OCI-LY3 (cell line): ENCODE results near the gene FOXS1.

Experiments
- H2AFZ ChIP-seq: fragments of 200-600, 300-600 bp; shearing (Covaris generic); 2 replicates; pipeline ENCODE4 v1.6.0; 2014; ENCODE audit warnings: antibody characterized with exemption, low read depth, low read length
- H3K27ac ChIP-seq: fragments of 200-600, 300-600 bp; sonication (generic); 2 replicates; pipeline ENCODE4 v1.5.1; 2014; ENCODE audit warnings: mild to moderate bottlenecking, low read length, moderate library complexity, mixed read lengths
- H3K27me3 ChIP-seq: fragments of 200-600, 300-600 bp; sonication (generic); 2 replicates; pipeline ENCODE4 v1.6.1; 2014; ENCODE audit warnings: low read depth, low read length, mixed read lengths
- H3K36me3 ChIP-seq: fragments of 200-600, 300-600 bp; sonication (generic); replicated peaks from 2 replicates; pipeline ENCODE3; 2014; ENCODE audit warnings: low read depth, low read length, mixed read lengths
- H3K4me1 ChIP-seq: fragments of 300-600, 200-600 bp; sonication (generic); 2 replicates; pipeline ENCODE4 v1.6.1; 2014; ENCODE audit warnings: low read length, mixed read lengths
- H3K4me2 ChIP-seq: fragments of 200-600, 300-600 bp; sonication (generic); 2 replicates; pipeline ENCODE4 v1.6.1; 2014; ENCODE audit warnings: low read length, mixed read lengths
- H3K4me3 ChIP-seq: fragments of 300-600, 200-600 bp; sonication (generic); 2 replicates; pipeline ENCODE4 v1.5.1; 2014; ENCODE audit warnings: antibody characterized with exemption, mild to moderate bottlenecking, low read length, moderate library complexity
- H3K79me2 ChIP-seq: fragments of 300-600, 200-600 bp; shearing (Covaris generic); 2 replicates; pipeline ENCODE4 v1.6.1; 2014; ENCODE audit warnings: mild to moderate bottlenecking, low read length, mixed read lengths
- H3K9ac ChIP-seq: fragments of 300-600, 200-600 bp; shearing (Covaris generic); 2 replicates; pipeline ENCODE4 v1.6.0; 2014; ENCODE audit warnings: mild to moderate bottlenecking, low read length, moderate library complexity
- H3K9me3 ChIP-seq: fragments of 200-600, 300-600 bp; shearing (Covaris generic); 2 replicates; pipeline ENCODE4 v1.6.1; 2014; ENCODE audit warnings: low read length, mixed read lengths; ENCODE audit not compliant: insufficient read depth
- H4K20me1 ChIP-seq: fragments of 200-600, 300-600 bp; sonication (generic); 2 replicates; pipeline ENCODE4 v1.6.1; 2016; ENCODE audit warnings: low read length, mixed read lengths; ENCODE audit not compliant: insufficient read depth
- EZH2phosphoT487 ChIP-seq: fragments of 200-600 bp; shearing (Covaris generic); IDR thresholded peaks from 2 replicates; pipeline ENCODE4 v1.6.1; 2018; ENCODE audit warnings: antibody characterized with exemption, mixed run types, low read depth
- TF ChIP-seq, protein P1 (sequence below): fragments of 200-600, 300-600 bp; sonication (generic); IDR thresholded peaks from 2 replicates; pipeline ENCODE4 v1.5.1; 2014; ENCODE audit warnings: antibody characterized with exemption, low read length, low read depth

Gene FOXS1

DNA sequence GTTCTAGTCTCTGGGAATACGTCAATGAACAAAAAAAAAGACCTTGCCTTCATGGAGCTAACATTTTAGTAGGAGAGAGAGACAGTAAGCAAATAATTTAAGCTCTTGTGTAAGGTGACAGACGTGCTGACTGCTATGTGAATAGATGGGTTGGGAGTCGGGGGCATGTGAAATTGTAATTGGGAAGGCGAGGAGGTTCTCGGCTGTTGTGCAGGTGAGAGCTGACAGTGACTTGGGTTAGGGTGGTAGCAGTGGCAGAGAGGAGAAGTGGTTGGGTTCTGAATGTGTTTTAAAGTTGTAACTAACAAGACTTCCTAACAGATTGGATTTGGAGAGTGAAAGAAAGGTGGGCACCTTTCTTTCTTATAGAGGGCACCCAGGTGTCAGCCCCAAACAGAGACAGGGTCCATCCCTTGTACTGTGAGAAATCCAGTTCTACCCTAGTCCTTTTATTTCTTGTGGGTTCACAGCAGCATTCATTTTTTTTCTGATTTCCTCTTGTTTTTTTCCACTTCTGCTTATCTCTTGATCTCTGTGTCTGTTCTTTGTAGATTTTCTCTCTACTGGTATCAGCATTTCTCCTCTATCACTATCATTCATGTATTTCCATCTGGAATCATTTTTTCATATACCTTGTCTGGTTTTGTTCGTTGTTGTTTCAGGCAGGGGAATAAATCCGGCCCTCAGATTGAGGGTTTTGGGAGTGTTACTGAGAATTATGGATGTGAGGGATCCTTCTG lies 41.7 kb downstream of the FOXS1 start:
- TF ChIP-seq, protein P1, sequence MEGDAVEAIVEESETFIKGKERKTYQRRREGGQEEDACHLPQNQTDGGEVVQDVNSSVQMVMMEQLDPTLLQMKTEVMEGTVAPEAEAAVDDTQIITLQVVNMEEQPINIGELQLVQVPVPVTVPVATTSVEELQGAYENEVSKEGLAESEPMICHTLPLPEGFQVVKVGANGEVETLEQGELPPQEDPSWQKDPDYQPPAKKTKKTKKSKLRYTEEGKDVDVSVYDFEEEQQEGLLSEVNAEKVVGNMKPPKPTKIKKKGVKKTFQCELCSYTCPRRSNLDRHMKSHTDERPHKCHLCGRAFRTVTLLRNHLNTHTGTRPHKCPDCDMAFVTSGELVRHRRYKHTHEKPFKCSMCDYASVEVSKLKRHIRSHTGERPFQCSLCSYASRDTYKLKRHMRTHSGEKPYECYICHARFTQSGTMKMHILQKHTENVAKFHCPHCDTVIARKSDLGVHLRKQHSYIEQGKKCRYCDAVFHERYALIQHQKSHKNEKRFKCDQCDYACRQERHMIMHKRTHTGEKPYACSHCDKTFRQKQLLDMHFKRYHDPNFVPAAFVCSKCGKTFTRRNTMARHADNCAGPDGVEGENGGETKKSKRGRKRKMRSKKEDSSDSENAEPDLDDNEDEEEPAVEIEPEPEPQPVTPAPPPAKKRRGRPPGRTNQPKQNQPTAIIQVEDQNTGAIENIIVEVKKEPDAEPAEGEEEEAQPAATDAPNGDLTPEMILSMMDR, result no peak
- TF ChIP-seq EZH2phosphoT487, result no peak
- Histone ChIP-seq H3K9ac (no peak overlapping the region), H4K20me1 (no peaks in the 10 kb centered on the region), H2AFZ (no peak overlapping the region), H3K4me2 (no peak overlapping the region), H3K27me3 (no peaks in the 10 kb centered on the region), H3K27ac (no peak overlapping the region), H3K4me1 (no peaks in the 10 kb centered on the region), H3K9me3 (no peaks in the 10 kb centered on the region), H3K4me3 (no peak overlapping the region), H3K36me3 (peaks cover 69% of the 10 kb centered on the region), H3K79me2 (no peaks in the 10 kb centered on the region)

DNA sequence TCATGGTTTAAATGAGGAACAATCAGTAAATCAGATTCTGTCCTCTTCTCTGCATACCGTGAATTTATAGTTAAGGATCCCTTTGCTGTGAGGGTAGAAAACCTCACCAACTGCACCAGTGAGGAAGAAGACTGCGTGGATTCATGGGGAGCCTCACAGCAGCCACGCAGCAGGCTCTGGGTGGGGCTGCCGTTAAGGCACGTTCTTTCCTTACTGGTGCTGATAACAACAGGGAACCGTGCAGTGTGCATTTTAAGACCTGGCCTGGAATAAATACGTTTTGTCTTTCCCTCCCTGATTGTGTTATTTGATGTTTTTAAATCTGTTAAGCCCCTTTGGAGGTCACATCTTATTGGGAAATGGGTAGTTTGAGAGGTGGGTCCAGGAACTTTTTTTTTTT lies 43.9 kb downstream of the FOXS1 start:
- Histone ChIP-seq H4K20me1 (no peaks in the 10 kb centered on the region), H3K9me3 (no peaks in the 10 kb centered on the region), H3K27ac (no peak overlapping the region), H2AFZ (no peak overlapping the region), H3K9ac (no peak overlapping the region), H3K4me1 (no peaks in the 10 kb centered on the region), H3K79me2 (no peaks in the 10 kb centered on the region), H3K27me3 (no peaks in the 10 kb centered on the region), H3K4me2 (no peak overlapping the region), H3K4me3 (no peak overlapping the region), H3K36me3 (peaks cover 68% of the 10 kb centered on the region)
- TF ChIP-seq, protein P1, result no peak
- no peak for TF ChIP-seq EZH2phosphoT487

DNA sequence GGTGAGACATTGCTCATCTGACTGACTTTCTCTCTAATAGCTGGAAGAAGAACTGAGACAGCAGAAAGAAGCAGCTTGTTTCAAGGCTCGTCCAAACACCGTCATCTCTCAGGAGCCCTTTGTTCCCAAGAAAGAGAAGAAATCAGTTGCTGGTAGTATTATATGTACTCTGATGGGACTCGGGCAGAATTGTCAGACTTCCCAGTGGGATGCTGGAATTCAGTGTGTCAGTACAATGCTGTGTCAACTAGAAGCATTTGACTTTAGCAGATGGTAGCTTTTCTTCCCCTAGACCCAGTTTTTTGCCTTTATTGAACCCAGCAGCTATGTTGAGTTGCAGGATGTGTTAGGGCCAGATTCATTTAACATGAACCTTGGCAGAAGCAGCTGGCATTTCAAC lies 48.0 kb downstream of the FOXS1 start:
- H3K4me2 ChIP-seq, result no peak overlapping the region
- no peak overlapping the region for H3K27ac ChIP-seq
- H3K9ac ChIP-seq, result no peak overlapping the region
- peaks cover 77% of the 10 kb centered on the region for H3K36me3 ChIP-seq
- no peaks in the 10 kb centered on the region for H3K27me3 ChIP-seq
- H3K9me3 ChIP-seq, result no peaks in the 10 kb centered on the region
- no peaks in the 10 kb centered on the region for H3K4me1 ChIP-seq
- TF ChIP-seq EZH2phosphoT487, result no peak
- TF ChIP-seq, protein P1, result no peak
- H2AFZ ChIP-seq, result no peak overlapping the region
- H4K20me1 ChIP-seq, result no peaks in the 10 kb centered on the region
- no peak overlapping the region for H3K4me3 ChIP-seq
- H3K79me2 ChIP-seq, result no peaks in the 10 kb centered on the region
